HEK293 (cell line): ENCODE results near the gene ZNF613.

Experiments used
- CTCF ChIA-PET: fragments of 350-600 bp; formaldehyde crosslinking; extraction: SDS; loops from one replicate; lab custom pipeline; 2021; ENCODE audit warnings: antibody characterized with exemption; lab: Yijun Ruan, JAX
- POLR2A ChIA-PET: fragments of 300-600 bp; formaldehyde crosslinking; extraction: SDS; loops from one replicate; lab custom pipeline; 2020; ENCODE audit warnings: antibody characterized with exemption, inconsistent platforms; lab: Yijun Ruan, JAX
- H3K27ac ChIP-seq: fragments of 200-500 bp; sonication (Bioruptor generic); 2 replicates; pipeline ENCODE4 v1.5.1; 2014; ENCODE audit warnings: low read depth, low read length, control low read depth, inconsistent platforms; ENCODE audit errors: extremely low read depth
- H3K36me3 ChIP-seq, 2 experiments: fragments of 200-500 bp in 1 of 2; sonication (Bioruptor generic) in 1 of 2; 1 replicate in 1 of 2; 2 replicates in 1 of 2; pipeline ENCODE4 v1.5.1; 2014 to 2017; ENCODE audit warnings: inconsistent platforms in 2 of 2, low read length in 2 of 2; ENCODE audit not compliant: control insufficient read depth in 2 of 2, insufficient read depth in 1 of 2
- H3K4me1 ChIP-seq: fragments of 200-500 bp; sonication (Bioruptor generic); 2 replicates; pipeline ENCODE4 v1.5.1; 2014; ENCODE audit warnings: mild to moderate bottlenecking, low read length, inconsistent platforms; ENCODE audit not compliant: control insufficient read depth, insufficient read depth
- H3K4me3 ChIP-seq: 2 replicates; pipeline ENCODE4 v1.5.1; 2011; ENCODE audit warnings: low read depth, mild to moderate bottlenecking, control low read depth, low read length, moderate library complexity
- H3K9me3 ChIP-seq: fragments of 200-500 bp; sonication (Bioruptor generic); 2 replicates; pipeline ENCODE4 v1.5.1; 2014; ENCODE audit warnings: low read depth, low read length, inconsistent platforms; ENCODE audit not compliant: control insufficient read depth, insufficient read depth
- KLF7 ChIP-seq: fragments of 450-650 bp; formaldehyde crosslinking; IDR thresholded peaks from 2 replicates; pipeline ENCODE4 v1.5.1; 2016; ENCODE audit warnings: missing biosample characterization, missing genetic modification characterization, borderline replicate concordance
- KLF8 ChIP-seq: fragments of 450-650 bp; formaldehyde crosslinking; IDR thresholded peaks from 2 replicates; pipeline ENCODE4 v1.5.1; 2016; ENCODE audit warnings: missing biosample characterization, missing genetic modification characterization
- OVOL3 ChIP-seq: fragments of 450-650 bp; formaldehyde crosslinking; IDR thresholded peaks from 2 replicates; pipeline ENCODE4 v1.5.1; 2016; ENCODE audit warnings: missing biosample characterization, missing genetic modification characterization
- TCF7L2 ChIP-seq: IDR thresholded peaks from 2 replicates; pipeline ENCODE4 v1.6.1; 2011; ENCODE audit warnings: low read depth, mild to moderate bottlenecking, inconsistent platforms, low read length, moderate library complexity, borderline replicate concordance
- YY1 ChIP-seq: fragments of 450-650 bp; formaldehyde crosslinking; IDR thresholded peaks from 2 replicates; pipeline ENCODE4 v1.5.1; 2018; ENCODE audit warnings: missing biosample characterization, missing genetic modification characterization
- YY2 ChIP-seq: fragments of 450-650 bp; formaldehyde crosslinking; IDR thresholded peaks from 2 replicates; pipeline ENCODE4 v1.5.1; 2016; ENCODE audit warnings: missing biosample characterization, missing genetic modification characterization
- ZFP3 ChIP-seq: fragments of 450-650 bp; formaldehyde crosslinking; IDR thresholded peaks from 2 replicates; pipeline ENCODE4 v1.5.1; 2016; ENCODE audit warnings: low read depth, missing biosample characterization, missing genetic modification characterization
- ZNF114 ChIP-seq: fragments of 450-650 bp; formaldehyde crosslinking; IDR thresholded peaks from 2 replicates; pipeline ENCODE4 v1.5.0; 2017; ENCODE audit warnings: missing biosample characterization, missing genetic modification characterization
- ZNF146 ChIP-seq: fragments of 450-650 bp; formaldehyde crosslinking; IDR thresholded peaks from 2 replicates; pipeline ENCODE4 v1.5.1; 2016; ENCODE audit warnings: missing biosample characterization, missing genetic modification characterization
- ZNF16 ChIP-seq: fragments of 450-650 bp; formaldehyde crosslinking; IDR thresholded peaks from 2 replicates; pipeline ENCODE4 v1.5.1; 2016; ENCODE audit warnings: low read depth, missing biosample characterization, missing genetic modification characterization
- ZNF239 ChIP-seq: fragments of 450-650 bp; formaldehyde crosslinking; IDR thresholded peaks from 2 replicates; pipeline ENCODE4 v1.5.1; 2016; ENCODE audit warnings: missing biosample characterization, missing genetic modification characterization
- ZNF433 ChIP-seq: fragments of 450-650 bp; formaldehyde crosslinking; IDR thresholded peaks from 2 replicates; pipeline ENCODE4 v1.5.1; 2016; ENCODE audit warnings: missing biosample characterization, missing genetic modification characterization, low read depth
- ZNF473 ChIP-seq: fragments of 450-650 bp; formaldehyde crosslinking; IDR thresholded peaks from 2 replicates; pipeline ENCODE4 v1.5.1; 2017; ENCODE audit warnings: missing biosample characterization, missing genetic modification characterization
- ZNF514 ChIP-seq: fragments of 450-650 bp; formaldehyde crosslinking; IDR thresholded peaks from 2 replicates; pipeline ENCODE4 v1.5.1; 2016; ENCODE audit warnings: missing biosample characterization, missing genetic modification characterization
- ZNF560 ChIP-seq: fragments of 450-650 bp; formaldehyde crosslinking; IDR thresholded peaks from 2 replicates; pipeline ENCODE4 v1.5.1; 2017; ENCODE audit warnings: missing biosample characterization, missing genetic modification characterization, borderline replicate concordance
- ZNF623 ChIP-seq: fragments of 450-650 bp; formaldehyde crosslinking; IDR thresholded peaks from 2 replicates; pipeline ENCODE4 v1.5.1; 2016; ENCODE audit warnings: missing biosample characterization, missing genetic modification characterization
- ZNF658 ChIP-seq: fragments of 450-650 bp; formaldehyde crosslinking; IDR thresholded peaks from 2 replicates; pipeline ENCODE4; 2016; ENCODE audit warnings: missing biosample characterization, missing genetic modification characterization
- ZNF707 ChIP-seq: fragments of 450-650 bp; formaldehyde crosslinking; IDR thresholded peaks from 2 replicates; pipeline ENCODE4 v1.5.1; 2016; ENCODE audit warnings: missing biosample characterization, missing genetic modification characterization
- ZNF747 ChIP-seq: fragments of 450-650 bp; formaldehyde crosslinking; IDR thresholded peaks from 2 replicates; pipeline ENCODE4 v1.5.1; 2016; ENCODE audit warnings: missing biosample characterization, missing genetic modification characterization
- ZNF76 ChIP-seq: fragments of 450-650 bp; formaldehyde crosslinking; IDR thresholded peaks from 2 replicates; pipeline ENCODE4; 2016; ENCODE audit warnings: low read depth, missing biosample characterization, missing genetic modification characterization, borderline replicate concordance
- TF ChIP-seq, protein P1 (sequence below): fragments of 450-650 bp; formaldehyde crosslinking; IDR thresholded peaks from 2 replicates; pipeline ENCODE4 v1.5.1; 2016; ENCODE audit warnings: missing biosample characterization, missing genetic modification characterization
- TF ChIP-seq, protein P2 (sequence below): fragments of 450-650 bp; formaldehyde crosslinking; IDR thresholded peaks from 2 replicates; pipeline ENCODE4 v1.5.1; 2016; ENCODE audit warnings: missing biosample characterization, missing genetic modification characterization
- TF ChIP-seq, protein P3 (sequence below): fragments of 450-650 bp; formaldehyde crosslinking; IDR thresholded peaks from 2 replicates; pipeline ENCODE4; 2016; ENCODE audit warnings: missing biosample characterization, missing genetic modification characterization
- TF ChIP-seq, protein P4 (sequence below): IDR thresholded peaks from 2 replicates; pipeline ENCODE4 v1.6.1; 2011; ENCODE audit warnings: mild to moderate bottlenecking, low read depth, low read length, borderline replicate concordance

The ZNF613 gene

DNA sequence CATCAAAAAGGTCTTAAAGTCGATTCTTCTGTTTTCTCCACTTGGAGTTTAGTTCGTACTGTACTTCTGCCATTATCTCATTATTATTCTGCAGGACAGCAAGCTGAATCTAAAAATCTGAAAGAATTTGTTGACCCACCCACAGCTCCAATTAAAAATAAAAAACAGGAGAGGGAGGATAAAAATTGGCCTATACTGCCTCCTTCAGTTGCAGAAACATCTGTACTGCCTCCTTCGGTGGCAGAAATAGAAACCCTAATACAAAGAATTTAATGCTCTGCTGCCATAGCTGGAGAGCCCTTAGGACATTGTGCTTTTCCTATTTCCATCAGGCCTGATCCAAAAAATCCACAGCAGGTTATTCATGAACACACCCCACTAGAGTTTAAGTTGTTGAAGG lies 49.6 kb downstream of the ZNF613 start:
- Histone ChIP-seq H3K36me3 (peaks cover 29 to 43% of the 10 kb centered on the region in 2 experiments), H3K9me3 (peaks cover 8% of the 10 kb centered on the region), H3K4me3 (no peak overlapping the region), H3K27ac (no peak overlapping the region)
- TF ChIP-seq ZNF658 (tag by site-specific recombination) = no peak
- no peak for TF ChIP-seq ZNF473 (tag by site-specific recombination)
- TF ChIP-seq, protein P1, sequence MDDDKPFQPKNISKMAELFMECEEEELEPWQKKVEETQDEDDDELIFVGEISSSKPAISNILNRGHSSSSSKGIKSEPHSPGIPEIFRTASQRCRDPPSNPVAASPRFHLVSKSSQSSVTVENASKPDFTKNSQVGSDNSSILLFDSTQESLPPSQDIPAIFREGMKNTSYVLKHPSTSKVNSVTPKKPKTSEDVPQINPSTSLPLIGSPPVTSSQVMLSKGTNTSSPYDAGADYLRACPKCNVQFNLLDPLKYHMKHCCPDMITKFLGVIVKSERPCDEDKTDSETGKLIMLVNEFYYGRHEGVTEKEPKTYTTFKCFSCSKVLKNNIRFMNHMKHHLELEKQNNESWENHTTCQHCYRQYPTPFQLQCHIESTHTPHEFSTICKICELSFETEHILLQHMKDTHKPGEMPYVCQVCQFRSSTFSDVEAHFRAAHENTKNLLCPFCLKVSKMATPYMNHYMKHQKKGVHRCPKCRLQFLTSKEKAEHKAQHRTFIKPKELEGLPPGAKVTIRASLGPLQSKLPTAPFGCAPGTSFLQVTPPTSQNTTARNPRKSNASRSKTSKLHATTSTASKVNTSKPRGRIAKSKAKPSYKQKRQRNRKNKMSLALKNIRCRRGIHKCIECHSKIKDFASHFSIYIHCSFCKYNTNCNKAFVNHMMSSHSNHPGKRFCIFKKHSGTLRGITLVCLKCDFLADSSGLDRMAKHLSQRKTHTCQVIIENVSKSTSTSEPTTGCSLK (tag by site-specific recombination) = no peak
- no peak for TF ChIP-seq ZNF514 (tag by site-specific recombination)
- TF ChIP-seq, all 188 proteins: peak for 0
- H3K4me1 ChIP-seq = no peaks in the 10 kb centered on the region
- POLR2A ChIA-PET = no interaction called here
- CTCF ChIA-PET = no interaction called here

DNA sequence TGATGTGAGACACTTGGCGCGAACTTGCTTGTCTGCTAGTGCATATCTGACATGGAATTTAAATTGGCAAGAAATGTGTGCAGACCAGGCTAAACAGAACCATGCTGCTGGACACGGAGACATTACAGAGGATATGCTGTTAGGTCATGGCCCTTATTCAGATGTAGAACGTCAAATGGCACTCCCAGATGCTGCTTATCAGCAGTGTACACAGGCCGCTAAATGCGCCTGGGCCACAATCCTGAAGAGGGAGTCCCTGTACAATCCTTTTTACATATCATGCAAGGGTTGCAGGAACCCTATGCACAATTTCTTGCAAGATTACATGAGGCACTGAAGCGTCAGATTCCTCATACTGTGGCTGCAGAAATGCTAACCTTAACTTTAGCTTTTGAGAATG lies 50.1 kb downstream of the ZNF613 start:
- H3K36me3 ChIP-seq = peaks cover 25 to 38% of the 10 kb centered on the region in 2 experiments
- TF ChIP-seq ZNF560 (tag by site-specific recombination) = no peak
- TF ChIP-seq TCF7L2 = no peak
- TF ChIP-seq KLF8 (tag by site-specific recombination) = no peak
- no peak for TF ChIP-seq ZNF707 (tag by site-specific recombination)
- TF ChIP-seq ZFP3 = no peak
- TF ChIP-seq ZNF747 (tag by site-specific recombination) = no peak
- TF ChIP-seq, protein P2, sequence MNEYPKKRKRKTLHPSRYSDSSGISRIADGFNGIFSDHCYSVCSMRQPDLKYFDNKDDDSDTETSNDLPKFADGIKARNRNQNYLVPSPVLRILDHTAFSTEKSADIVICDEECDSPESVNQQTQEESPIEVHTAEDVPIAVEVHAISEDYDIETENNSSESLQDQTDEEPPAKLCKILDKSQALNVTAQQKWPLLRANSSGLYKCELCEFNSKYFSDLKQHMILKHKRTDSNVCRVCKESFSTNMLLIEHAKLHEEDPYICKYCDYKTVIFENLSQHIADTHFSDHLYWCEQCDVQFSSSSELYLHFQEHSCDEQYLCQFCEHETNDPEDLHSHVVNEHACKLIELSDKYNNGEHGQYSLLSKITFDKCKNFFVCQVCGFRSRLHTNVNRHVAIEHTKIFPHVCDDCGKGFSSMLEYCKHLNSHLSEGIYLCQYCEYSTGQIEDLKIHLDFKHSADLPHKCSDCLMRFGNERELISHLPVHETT (tag by site-specific recombination) = no peak
- no peak for TF ChIP-seq ZNF239 (tag by site-specific recombination)
- TF ChIP-seq YY2 (tag by site-specific recombination) = no peak
- TF ChIP-seq, protein P3, sequence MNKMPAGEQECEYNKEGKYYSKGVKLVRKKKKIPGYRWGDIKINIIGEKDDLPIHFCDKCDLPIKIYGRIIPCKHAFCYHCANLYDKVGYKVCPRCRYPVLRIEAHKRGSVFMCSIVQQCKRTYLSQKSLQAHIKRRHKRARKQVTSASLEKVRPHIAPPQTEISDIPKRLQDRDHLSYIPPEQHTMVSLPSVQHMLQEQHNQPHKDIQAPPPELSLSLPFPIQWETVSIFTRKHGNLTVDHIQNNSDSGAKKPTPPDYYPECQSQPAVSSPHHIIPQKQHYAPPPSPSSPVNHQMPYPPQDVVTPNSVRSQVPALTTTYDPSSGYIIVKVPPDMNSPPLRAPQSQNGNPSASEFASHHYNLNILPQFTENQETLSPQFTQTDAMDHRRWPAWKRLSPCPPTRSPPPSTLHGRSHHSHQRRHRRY = no peak
- no peak for TF ChIP-seq ZNF76
- no peak for TF ChIP-seq ZNF114 (tag by site-specific recombination)
- no peak for TF ChIP-seq ZNF433
- TF ChIP-seq OVOL3 (tag by site-specific recombination) = no peak
- H3K4me3 ChIP-seq = no peak overlapping the region
- H3K9me3 ChIP-seq = peaks cover 8% of the 10 kb centered on the region
- POLR2A ChIA-PET = no interaction called here
- CTCF ChIA-PET = no interaction called here
- no peak overlapping the region for H3K27ac ChIP-seq
- no peaks in the 10 kb centered on the region for H3K4me1 ChIP-seq

DNA sequence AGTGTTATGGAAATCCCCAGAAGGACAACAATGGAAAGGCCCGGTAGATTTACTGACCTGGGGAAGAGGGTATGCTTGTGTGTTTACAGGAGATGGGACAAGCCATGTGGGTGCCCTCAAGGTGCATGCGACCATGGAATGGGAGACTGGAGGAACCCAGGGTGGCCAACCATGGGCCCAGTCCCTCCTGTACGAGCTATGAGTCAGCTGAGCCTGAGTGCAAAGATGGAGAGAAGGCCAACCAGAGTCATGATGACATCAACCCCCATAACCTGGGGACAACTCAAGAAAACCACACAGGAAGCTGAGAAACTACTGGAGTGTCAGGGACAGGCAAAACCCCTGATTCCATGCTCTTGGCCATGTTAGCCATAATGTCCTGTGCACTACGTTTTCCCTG lies 51.6 kb downstream of the ZNF613 start:
- peaks cover 5% of the 10 kb centered on the region; the same call in 1 of the 2 replicates for H3K9me3 ChIP-seq
- H3K36me3 ChIP-seq = peaks cover 13 to 25% of the 10 kb centered on the region in 2 experiments
- no peaks in the 10 kb centered on the region for H3K4me1 ChIP-seq
- H3K4me3 ChIP-seq = no peak overlapping the region
- ChIA-PET CTCF (no interaction called here), POLR2A (interaction anchor here (0.6 kb wide), 1 partner anchor 835 kb away, joined by 5 read pairs; no protein-coding TSS in a partner anchor)
- no peak overlapping the region for H3K27ac ChIP-seq
- TF ChIP-seq ZNF146 (tag by site-specific recombination) = no peak
- no peak for TF ChIP-seq ZNF16 (tag by site-specific recombination)
- TF ChIP-seq, protein P4, sequence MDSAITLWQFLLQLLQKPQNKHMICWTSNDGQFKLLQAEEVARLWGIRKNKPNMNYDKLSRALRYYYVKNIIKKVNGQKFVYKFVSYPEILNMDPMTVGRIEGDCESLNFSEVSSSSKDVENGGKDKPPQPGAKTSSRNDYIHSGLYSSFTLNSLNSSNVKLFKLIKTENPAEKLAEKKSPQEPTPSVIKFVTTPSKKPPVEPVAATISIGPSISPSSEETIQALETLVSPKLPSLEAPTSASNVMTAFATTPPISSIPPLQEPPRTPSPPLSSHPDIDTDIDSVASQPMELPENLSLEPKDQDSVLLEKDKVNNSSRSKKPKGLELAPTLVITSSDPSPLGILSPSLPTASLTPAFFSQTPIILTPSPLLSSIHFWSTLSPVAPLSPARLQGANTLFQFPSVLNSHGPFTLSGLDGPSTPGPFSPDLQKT = no peak
- no peak for TF ChIP-seq YY2 (tag by site-specific recombination)
- TF ChIP-seq YY1 (tag by site-specific recombination) = no peak
- no peak for TF ChIP-seq ZNF623 (tag by site-specific recombination)
- no peak for TF ChIP-seq KLF7 (tag by site-specific recombination)
